GM21526 (cell line): ENCODE measurements around the gene SERGEF.

Experiments used
- ATAC-seq: cut with Tn5 transposase; IDR thresholded peaks from one replicate; pipeline ENCODE4 v1.9.1; 2021; ENCODE audit warnings: moderate library complexity; ENCODE audit not compliant: unreplicated experiment, low FRiP score

Gene SERGEF

DNA sequence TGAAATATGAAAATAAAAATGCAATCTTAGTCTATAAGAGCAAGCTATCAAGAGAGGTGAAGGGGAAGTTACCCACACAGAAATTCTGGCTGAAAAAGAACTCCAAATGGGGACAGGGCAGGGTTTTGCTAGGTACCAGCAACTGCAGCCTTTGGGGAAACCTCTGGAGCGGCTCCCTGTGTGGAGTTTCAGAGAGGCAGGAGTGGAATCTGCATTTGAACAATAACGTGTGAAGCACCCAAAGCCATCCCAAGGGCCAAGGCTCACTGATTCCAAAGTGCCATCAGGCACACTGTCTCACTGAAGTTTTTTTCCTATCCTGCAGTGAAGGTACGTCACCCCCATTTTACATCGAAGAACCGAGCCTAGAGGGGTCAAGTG is 190.5 kb downstream of the SERGEF start:
- ATAC-seq = no peak

DNA sequence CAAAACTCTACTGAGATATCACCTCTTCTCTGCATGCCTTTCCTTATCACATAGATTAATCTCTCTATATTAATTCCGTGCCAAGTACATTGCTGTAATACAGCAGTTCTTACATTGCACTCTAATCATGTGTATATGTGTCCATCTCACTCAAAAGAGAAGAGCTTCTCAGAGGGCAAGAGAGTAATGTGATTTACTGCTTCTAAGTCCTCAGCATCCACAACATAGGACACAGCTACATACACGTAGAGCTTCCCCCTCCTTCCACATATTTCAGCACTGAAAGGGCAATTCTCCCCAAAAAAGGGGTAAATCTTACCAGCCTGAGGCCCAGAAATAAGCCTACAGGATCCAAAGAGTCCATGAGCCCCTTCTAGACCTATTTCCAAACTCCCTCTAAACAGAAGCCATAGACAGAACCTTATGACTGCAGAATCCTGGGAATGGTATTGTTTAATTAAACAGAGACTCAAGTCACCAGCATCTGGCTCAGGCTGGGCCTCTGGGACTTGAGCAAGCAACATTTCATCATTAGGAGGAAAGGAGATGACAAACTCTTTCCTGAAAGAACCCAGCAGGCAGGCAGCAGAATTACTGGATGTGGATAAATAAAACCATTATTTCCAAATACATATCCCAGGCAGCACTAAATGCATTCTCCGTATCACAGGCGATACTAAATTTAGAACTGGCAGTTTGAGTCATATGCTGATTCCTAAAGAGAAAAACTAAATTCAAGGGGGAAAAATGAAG is 191.0 kb downstream of the SERGEF start:
- ATAC-seq = no peak

DNA sequence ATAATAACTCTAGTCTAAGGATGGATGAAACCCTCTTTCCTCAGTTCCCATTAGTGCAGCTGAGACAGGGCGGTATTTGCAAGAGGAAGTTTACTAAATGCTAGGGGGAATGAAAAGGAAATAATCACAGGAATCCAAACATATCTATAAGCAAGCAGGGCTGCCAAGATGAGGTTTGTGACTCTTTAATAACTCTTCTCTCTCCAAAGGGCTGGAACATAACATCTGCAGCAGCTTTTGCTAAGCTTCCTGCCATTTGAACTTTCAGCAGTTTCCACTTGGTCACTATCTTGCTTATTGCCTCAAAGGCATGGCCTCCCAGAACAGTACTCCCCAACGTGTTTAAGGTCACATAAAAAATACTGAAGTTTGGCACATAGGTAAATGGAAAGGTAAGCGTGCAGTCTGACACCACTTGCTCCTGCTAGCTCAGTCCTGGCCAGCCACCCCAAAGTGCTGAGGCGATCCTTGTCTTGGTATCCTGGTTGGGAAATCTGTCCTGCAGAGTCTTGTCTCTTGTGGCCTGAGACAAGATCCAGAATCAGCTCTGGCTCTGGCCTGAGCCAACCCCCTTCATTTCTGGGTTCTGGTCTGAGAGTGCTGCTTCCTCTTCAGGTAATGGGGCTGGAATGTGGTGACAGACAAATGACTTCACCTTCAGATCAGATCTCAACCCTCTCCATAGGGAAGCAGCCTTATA is 196.5 kb downstream of the SERGEF start:
- ATAC-seq = no peak

DNA sequence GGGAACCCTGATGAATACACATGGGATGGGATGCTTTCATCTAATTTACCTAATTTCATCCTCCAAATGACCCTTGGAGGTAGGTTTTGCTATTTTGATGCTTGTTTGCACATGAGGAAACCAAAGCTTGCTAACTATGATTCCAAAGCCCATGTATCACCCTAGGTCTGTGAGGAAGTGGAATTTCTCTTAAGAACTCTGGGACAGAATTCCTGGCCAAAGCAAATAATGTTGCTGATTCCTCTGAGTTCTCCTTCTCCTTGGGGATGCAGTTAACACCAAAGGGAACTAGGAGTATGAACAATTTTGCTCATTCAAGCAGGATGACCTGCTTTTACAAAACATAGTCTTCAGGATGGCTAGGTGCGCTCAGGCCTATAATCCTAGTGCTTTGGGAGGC is 198.3 kb downstream of the SERGEF start:
- ATAC-seq = no peak

DNA sequence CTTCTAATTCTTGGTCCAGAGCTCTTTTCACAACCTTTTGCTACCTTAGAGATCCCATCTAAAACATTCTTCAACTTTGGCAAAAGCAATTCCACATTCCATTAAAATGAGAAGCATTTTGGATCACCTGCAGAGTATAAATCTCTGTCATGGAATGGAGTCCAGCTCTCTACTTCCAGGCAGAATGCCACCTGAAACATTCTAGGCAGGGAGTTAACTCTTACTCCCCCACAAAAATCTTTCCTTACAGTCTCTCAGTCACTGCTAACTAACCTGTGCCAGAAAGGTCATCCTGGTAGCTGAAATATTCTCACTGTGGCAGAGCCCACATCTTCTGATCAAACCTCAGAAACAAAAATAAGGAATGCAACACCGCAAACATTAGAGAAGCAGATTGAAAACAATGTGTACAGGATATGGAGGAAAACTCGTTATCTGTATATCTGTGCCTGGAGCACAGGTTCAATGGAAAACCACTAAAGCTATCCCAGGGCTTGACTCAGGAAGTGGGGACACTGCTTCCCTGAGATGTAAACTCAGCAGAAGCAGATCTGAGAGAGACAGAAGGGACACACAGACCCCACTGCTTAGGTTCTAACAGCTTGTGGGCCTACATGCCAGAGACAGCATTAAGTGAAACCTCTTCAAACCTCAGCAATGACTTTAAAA is 199.3 kb downstream of the SERGEF start:
- no peak for ATAC-seq

DNA sequence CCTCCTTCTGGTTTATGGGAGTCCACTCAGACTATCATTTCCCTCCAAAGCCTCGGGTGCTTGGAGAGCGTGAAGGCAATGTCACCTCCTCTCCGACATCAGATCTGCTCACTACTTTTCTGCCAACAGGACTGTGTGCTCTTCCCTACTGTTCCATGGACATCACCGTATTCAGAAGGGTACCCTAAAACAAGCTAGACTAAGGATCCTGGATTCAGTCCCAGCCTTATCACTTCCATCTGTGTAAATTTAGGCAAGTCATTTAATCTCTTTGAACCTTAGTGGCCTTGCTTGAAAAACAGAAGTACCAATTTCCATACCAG is 200.0 kb downstream of the SERGEF start:
- ATAC-seq = no peak

DNA sequence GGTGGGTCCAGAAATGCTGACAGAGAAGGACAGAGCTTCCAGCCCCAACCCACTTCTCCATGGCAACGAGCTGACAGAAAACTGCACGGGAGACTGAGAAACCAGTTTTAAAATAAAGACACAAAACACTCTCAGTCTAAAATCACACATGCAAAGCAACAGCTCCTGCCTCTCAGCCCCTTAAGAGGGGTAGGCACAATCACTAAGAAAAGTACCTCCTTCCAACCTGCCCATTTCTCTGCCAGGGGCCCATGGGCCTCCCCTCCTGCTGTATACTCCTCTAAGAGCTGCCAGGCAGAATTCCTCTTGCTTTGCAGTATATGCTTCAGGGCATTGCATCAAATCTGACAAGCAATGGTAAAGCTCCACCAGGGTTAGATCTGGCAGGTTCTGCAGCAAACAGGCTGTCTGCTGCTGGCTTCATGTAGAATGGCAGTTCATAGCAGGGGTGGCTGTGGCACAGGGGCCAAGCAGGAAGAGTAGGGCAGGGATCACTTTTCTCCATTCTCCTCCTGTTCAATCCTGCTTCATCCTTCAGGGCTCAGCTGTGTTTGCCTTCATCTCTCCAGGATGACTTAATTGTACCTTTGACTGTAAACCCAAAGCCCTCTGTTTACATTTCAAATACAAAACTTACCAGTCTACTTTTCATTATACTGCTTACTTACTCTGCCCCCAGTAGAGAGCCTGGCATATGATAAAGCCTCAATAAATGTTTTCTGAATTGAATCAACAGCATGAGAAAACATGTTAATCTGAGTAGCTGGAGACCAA is 200.6 kb downstream of the SERGEF start:
- no peak for ATAC-seq

DNA sequence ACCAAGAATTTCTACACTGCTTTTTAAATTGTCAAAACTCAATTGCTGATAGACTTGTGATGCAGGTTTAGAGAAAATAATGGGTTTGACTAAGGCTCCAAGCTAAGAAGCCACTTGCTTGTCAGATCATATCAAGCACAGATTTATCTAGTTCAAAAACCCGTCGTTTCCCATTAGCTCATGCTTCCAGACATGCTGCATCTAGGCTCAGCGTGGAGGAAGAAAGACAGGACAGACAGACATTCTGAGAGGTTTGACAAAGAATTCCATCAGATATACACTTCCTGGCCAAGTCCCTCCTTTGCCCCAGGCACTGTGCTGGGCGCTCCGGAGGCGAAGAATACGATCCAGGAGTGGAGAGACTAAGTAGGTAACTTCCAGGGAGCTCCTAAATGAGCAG is 201.5 kb downstream of the SERGEF start:
- no peak for ATAC-seq

DNA sequence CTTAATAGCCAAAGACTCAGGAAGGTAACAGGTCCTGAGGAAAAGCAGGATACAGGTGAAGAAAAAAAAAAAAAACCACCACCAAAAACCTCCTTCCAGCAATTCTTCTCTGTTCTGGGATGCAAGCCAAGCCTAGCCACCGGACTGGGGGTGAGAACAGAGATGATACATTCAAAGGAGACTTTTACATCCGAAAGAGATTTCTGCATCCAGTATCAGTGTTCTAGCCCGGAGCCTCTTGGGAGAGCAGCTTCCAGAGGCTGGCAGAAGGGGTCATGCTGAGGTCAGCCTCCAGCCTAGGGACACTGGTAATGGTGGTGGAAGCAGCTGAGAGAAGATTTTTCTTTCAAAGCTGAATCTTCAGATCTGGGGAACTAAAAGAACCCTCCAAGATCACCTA is 202.1 kb downstream of the SERGEF start:
- ATAC-seq = no peak

DNA sequence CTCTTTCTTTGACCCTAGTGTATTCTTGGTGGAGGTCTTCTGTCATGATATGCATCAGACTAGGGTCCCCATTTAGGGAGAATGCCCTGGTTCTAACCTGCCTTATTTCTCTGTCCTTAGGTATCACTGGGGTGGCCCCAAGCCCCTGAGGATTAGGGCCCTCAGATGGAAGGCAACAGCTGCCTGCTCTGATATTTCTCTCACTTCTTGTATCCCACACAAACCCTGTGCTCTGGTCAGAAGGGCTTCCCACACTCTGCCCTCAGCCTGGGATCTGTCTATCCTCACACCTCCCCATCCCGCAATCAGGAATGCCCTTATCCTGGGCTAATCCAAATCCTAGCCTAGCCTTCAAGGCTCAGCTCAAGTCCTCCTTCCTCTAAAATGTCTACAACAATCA is 202.8 kb downstream of the SERGEF start:
- ATAC-seq = no peak

DNA sequence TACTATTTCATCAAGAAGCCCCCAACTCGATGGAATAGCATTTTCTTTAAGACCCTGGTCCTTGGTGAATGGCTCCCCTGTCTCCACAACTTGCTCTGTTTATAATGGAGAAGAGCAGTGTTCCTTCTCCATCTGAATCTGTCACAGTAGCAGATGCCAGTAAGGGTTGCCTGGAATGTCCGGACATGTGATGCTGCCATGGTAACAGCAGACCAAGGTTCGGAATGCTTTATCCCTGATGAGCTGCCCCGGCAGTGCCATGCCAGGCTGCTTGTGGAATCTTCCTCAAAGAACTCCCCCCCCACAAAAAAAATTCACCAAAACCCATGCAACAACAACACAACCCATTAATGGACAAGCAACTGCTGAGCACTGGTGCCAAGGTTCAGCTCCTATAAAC is 205.8 kb downstream of the SERGEF start:
- ATAC-seq = no peak

DNA sequence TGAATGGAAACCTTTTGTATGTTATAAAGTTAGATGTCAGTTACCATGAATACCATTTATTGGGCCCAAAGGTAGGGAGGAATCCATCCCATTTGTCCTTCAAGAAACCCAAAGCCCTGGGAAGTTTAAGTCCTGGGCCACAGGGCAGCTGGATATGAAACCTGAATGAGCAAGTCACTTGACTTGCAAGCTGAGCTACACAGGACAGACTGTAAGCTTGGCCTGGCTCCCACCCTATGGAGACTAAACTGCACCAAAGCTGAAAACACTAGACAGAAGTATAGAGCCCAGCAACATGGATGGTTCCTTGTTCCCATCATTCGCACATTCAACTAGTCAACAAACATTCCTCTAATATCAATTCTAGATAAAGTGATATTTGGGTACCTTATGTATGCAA is 207.0 kb downstream of the SERGEF start:
- ATAC-seq = no peak

DNA sequence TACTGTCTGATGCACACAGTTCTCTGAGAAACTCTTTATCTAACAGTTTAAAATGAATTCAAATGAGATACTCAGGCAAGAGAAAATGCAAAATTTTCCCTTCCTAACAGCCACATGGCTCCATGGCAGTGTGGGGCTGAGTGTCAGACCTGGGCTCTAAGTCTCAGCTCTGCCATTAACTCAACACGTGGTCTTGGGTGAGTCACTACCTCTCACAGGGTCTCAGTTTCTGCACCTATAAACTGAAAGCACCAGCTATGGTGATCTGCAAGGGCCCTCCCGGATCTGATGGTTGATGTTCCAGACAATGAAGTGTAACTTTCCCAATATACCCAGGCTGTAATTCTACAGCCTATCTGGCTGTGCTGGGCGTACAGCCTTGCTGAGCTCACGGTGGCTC is 207.8 kb downstream of the SERGEF start:
- no peak for ATAC-seq

DNA sequence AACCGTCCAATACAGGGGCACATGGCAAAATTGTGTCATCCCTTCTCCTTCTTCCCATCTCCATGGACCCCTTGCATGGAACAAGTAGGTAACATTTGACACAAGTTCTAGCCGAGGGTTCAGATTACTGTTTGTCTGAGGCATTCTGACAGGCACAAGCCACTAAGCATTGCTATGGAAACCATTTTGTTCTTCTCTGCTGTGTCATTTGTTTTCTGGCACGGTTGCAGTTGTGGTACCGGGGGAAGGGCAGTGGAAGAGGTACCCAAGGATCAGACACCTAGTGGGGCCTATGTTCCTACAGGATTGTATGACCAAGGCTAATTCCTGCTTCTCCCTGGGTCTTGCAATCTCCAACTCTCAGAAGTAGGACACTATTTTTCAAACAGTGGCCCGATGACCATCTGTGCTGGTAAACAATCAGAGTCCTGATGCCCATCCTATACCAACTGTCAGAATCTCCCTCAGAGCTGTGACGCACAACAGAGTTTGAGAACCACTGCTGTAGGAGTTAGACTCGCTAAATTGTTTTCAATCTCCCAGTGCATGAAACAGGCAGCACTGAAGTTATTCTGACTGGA is 209.0 kb downstream of the SERGEF start:
- ATAC-seq = no peak

DNA sequence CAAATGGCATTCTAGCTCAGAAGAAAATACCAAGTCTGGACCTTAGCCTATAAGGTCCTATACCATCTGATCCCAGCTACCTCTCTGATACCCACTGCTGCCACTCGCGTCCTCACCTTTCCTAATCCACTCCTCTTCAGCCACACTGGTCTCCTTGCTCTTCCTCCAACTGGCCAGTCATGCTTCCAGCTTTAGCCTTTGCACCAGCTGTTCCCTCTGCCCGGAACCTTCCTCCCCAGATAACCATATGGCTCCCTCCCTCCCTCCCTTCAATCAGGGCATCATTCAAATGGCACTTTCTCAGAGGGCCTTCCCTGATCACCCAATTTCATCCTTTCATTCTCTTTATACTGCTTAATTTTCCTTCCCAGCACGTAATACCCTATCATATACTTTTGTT is 210.4 kb downstream of the SERGEF start:
- ATAC-seq = no peak

DNA sequence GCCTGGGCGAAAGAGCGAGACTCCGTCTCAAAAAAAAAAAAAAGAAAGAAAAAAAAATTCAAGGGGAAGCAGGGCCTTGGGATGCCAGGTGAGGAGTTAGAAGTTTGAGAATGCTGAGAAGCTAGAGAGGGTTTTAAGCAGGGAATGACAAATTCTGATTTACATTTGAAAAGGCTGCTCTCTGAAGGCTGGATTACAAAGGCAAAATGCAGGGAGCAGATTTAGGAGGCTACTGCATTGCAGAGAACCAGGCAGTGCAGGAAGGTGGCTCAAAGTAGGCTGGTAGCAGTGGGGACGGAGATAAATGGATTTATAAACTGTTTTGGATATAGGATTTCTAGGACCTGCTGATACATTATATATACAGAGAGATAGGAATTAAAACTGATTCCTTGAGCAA is 211.7 kb downstream of the SERGEF start:
- no peak for ATAC-seq

DNA sequence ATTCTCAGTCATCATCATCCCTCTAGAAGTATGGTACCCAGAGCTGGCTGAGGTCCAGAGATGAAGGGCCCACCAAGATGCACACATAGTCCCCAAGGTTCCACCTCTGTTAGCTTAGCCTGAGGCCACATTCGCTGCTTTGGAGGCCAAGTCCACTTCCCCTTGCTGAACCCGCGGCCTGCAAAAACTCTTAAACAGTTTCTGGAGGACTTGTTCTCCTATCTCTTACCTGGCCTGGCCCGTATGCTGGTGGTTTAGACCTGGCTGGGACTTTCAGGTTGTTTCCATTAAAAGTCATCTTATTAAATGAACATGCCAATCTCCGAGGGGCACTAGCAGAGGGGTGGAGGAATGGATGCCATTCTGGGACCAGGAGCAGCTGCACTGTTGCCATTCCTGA is 213.7 kb downstream of the SERGEF start:
- no peak for ATAC-seq

DNA sequence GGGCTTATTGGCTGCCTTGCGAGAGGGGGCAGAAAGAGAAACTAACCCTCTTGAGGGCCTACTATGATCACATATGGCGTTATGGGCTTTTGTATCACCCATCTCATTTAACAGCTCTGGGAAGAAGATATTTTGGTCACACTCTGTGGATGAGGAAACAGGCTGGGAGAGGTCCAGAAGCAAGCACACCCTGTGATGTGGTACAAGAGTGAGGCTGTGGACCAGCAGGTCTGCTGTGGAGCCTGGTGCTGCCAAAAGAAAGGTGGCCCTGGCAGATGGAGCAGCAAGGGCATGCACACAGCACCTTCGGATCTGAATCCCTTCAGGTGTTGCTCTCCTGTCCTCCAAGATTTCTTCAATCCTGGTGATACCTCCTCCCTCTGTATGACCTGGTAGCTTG is 214.1 kb downstream of the SERGEF start:
- no peak for ATAC-seq

DNA sequence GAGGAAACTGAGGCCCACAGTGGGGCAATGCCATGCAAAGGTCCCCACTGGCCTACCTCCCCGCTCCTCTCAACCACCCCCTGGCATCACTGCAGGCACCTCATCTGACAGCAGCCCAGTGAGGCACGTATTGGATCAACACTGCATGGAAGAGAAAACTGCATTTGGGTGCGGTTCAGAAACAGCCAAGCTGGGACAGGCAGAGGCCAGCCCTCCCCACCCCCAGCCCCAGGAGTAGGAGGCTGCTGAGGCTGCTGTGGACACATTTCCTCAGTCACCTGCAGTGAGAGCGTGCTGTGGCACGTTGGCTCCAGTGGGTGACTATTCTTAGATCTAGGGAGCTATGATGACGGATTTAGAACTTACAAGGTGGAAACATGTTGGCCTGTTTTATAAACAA is 214.6 kb downstream of the SERGEF start:
- no peak for ATAC-seq

DNA sequence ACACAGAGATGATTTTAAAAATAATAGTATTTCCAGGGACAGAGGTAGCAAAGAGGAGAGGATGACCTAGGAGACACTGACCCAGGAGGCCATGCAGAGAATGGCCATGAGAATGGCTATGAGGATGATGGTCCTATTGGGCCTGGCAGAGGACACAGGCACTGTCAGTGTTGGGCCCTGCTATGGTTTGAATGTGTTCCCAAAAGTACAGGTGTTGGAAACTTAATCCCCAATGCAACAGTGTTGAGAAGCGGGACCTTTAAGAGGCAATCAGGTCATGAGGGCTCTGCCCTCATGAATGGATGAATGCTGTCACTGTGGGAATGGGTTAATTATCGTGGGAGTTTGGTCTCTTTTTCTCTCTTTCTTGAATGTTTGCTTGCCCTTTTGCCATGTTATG is 216.7 kb downstream of the SERGEF start:
- ATAC-seq = no peak

DNA sequence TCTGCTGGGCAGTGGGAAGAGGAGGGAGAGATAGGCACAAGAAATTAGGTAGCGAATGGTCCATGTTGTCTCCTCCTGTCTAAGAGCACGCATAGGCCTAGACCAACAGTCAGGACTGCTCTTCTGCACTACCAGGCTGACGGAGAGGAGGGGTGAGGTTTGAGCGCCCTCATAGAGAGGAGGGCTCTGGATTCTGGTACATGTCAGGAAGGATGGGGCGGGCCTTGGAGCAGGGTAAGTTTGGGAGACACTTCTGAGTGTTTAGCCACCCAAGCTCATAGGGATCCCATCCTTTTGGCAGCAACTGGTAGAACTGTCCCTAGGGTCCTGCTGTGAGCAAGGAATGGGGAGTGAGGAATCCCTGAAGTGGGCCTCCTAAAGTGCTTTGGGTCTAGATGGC is 217.9 kb downstream of the SERGEF start:
- ATAC-seq = no peak
